Measurements from ENCODE around the gene SYNE3. TPM values are rescaled to one million over a fixed set of nuclear protein-coding genes. Genes with fewer than 3 reads are reported as not detected.

Gene SYNE3
- total and polyA plus RNA-seq, 10 donors = 1.4 to 34.5 (median 27.5) TPM

- peak; percentile 94 for DNase-seq
- Histone ChIP-seq H3K9me3 (no peaks in the 10 kb centered on the region), H3K27ac (no peak overlapping the region), H3K4me3 (no peak overlapping the region), H3K27me3 (replicated peaks in 1 of 7) (peaks cover 0 to 12% (median 0%) of the 10 kb centered on the region in 7 donors), H3K36me3 (no peaks in the 10 kb centered on the region), H3K4me1 (peaks cover 0 to 22% (median 3%) of the 10 kb centered on the region in 6 donors)
- TF ChIP-seq POLR2AphosphoS5 (IDR thresholded peaks at IDR 0.05) (peak in 2 of 3 donors; percentile 37 to 58), POLR2A (IDR thresholded peaks at IDR 0.05) (no peak), CTCF (IDR thresholded peaks at IDR 0.05 in 8 of 11, conservative IDR thresholded peaks at IDR 0.05 in 3 of 11) (peak; percentile 91 to 97 (median 94))
- intact Hi-C loops (cut with DNase I; ENCODE audit: low total_unique reads) = loop anchor here (2.0 to 10.0 kb wide), 3 partner anchors 214 to 714 kb away; no protein-coding TSS in a partner anchor
- WGBS, 5 donors = 11 to 17% (median 16%) methylated on average over 11 to 14 of the region's 14 CpGs
Measured at GRCh38 chr14:95561001-95561412, 44.6 kb upstream of the SYNE3 start.

- intact Hi-C loops (cut with DNase I; ENCODE audit: low total_unique reads) = no loop called here
- H3K9me3 ChIP-seq = no peaks in the 10 kb centered on the region
- no peaks in the 10 kb centered on the region for H3K36me3 ChIP-seq
- no peak for DNase-seq
- TF ChIP-seq POLR2AphosphoS5 (IDR thresholded peaks at IDR 0.05) (no peak), POLR2A (IDR thresholded peaks at IDR 0.05) (no peak), CTCF (IDR thresholded peaks at IDR 0.05 in 8 of 11, conservative IDR thresholded peaks at IDR 0.05 in 3 of 11) (no peak)
- peaks cover 0 to 12% (median 0%) of the 10 kb centered on the region in 7 donors for H3K27me3 ChIP-seq (replicated peaks in 1 of 7)
- 66 to 81% (median 80%) methylated on average over 6 of the region's 6 CpGs for WGBS, 5 donors
- no peak overlapping the region for H3K27ac ChIP-seq
- H3K4me3 ChIP-seq = no peak overlapping the region
- H3K4me1 ChIP-seq = peaks cover 0 to 22% (median 3%) of the 10 kb centered on the region in 6 donors
Measured at GRCh38 chr14:95559203-95559602, 42.8 kb upstream of the SYNE3 start.

- WGBS, 5 donors = 54 to 68% (median 62%) methylated on average over 2 of the region's 2 CpGs
- H3K4me1 ChIP-seq = peaks cover 0 to 18% (median 3%) of the 10 kb centered on the region in 6 donors
- peaks cover 0 to 12% (median 0%) of the 10 kb centered on the region in 7 donors for H3K27me3 ChIP-seq (replicated peaks in 1 of 7)
- no peaks in the 10 kb centered on the region for H3K9me3 ChIP-seq
- no peak overlapping the region for H3K27ac ChIP-seq
- intact Hi-C loops (cut with DNase I; ENCODE audit: low total_unique reads) = no loop called here
- no peak for TF ChIP-seq POLR2A (IDR thresholded peaks at IDR 0.05)
- TF ChIP-seq POLR2AphosphoS5 (IDR thresholded peaks at IDR 0.05) = no peak
- no peak for TF ChIP-seq CTCF (IDR thresholded peaks at IDR 0.05 in 8 of 11, conservative IDR thresholded peaks at IDR 0.05 in 3 of 11)
- no peak overlapping the region for H3K4me3 ChIP-seq
- DNase-seq = no peak
- no peaks in the 10 kb centered on the region for H3K36me3 ChIP-seq
Measured at GRCh38 chr14:95557832-95558231, 41.4 kb upstream of the SYNE3 start.

GRCh38 chr14:95557291-95557690, 40.8 kb upstream of the SYNE3 start:
- H3K27me3 ChIP-seq (replicated peaks in 1 of 7) = peaks cover 0 to 12% (median 0%) of the 10 kb centered on the region in 7 donors
- no peak for TF ChIP-seq CTCF (IDR thresholded peaks at IDR 0.05 in 8 of 11, conservative IDR thresholded peaks at IDR 0.05 in 3 of 11)
- TF ChIP-seq POLR2A (IDR thresholded peaks at IDR 0.05) = no peak
- TF ChIP-seq POLR2AphosphoS5 (IDR thresholded peaks at IDR 0.05) = no peak
- H3K27ac ChIP-seq = no peak overlapping the region
- no peak overlapping the region for H3K4me3 ChIP-seq
- H3K36me3 ChIP-seq = no peaks in the 10 kb centered on the region
- no peaks in the 10 kb centered on the region for H3K9me3 ChIP-seq
- WGBS, 5 donors = 85 to 93% (median 88%) methylated on average over 11 of the region's 11 CpGs
- no peak for DNase-seq
- intact Hi-C loops (cut with DNase I; ENCODE audit: low total_unique reads) = no loop called here
- H3K4me1 ChIP-seq = peaks cover 0 to 13% (median 3%) of the 10 kb centered on the region in 6 donors

Data from spleen (tissue), 11 donors.